ENCODE measurements around the gene PIANP.

DNA sequence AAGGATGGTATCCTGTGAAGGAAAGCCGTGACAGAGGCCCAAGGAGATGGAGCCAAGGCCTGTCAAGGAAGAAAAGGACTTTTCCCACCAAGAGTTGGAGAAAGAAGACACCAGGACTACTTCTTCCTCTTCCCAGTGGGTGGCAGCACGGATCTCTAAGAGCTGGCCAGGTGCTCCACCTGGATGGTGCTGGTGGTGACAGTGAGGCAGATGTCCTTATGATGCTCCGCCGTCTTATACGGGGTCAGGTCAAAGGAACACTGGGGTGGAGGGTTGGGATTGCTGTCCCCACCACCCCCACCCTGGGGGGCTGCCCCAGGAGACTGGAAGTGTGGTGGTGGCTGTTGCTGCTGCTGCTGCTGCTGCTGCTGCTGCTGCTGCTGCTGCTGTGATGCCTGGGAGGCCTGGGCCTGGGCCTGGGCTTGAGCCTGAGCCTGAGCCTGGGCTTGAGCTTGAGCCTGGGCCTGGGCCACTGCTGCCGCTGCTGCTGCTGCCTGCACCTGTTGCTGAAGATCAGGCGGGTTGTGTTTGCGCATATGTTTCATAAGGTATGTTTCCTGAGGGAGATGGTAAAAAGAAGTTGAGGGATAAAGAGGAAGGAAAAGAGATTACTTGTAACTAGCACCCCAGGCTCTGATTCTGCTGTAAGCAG is 32.9 kb downstream of the PIANP start:
- TF ChIP-seq, protein P1, sequence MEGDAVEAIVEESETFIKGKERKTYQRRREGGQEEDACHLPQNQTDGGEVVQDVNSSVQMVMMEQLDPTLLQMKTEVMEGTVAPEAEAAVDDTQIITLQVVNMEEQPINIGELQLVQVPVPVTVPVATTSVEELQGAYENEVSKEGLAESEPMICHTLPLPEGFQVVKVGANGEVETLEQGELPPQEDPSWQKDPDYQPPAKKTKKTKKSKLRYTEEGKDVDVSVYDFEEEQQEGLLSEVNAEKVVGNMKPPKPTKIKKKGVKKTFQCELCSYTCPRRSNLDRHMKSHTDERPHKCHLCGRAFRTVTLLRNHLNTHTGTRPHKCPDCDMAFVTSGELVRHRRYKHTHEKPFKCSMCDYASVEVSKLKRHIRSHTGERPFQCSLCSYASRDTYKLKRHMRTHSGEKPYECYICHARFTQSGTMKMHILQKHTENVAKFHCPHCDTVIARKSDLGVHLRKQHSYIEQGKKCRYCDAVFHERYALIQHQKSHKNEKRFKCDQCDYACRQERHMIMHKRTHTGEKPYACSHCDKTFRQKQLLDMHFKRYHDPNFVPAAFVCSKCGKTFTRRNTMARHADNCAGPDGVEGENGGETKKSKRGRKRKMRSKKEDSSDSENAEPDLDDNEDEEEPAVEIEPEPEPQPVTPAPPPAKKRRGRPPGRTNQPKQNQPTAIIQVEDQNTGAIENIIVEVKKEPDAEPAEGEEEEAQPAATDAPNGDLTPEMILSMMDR (conservative IDR thresholded peaks at IDR 0.05): peak; percentile 43
- no peak for TF ChIP-seq ZFX (IDR thresholded peaks at IDR 0.05)
